ENCODE data around the gene SERPINB12. TPM values are rescaled to one million over a fixed set of nuclear protein-coding genes. Genes with fewer than 3 reads are reported as not detected.

Gene SERPINB12
- total RNA-seq, 1 experiment from 2014 or later: not detected

DNA sequence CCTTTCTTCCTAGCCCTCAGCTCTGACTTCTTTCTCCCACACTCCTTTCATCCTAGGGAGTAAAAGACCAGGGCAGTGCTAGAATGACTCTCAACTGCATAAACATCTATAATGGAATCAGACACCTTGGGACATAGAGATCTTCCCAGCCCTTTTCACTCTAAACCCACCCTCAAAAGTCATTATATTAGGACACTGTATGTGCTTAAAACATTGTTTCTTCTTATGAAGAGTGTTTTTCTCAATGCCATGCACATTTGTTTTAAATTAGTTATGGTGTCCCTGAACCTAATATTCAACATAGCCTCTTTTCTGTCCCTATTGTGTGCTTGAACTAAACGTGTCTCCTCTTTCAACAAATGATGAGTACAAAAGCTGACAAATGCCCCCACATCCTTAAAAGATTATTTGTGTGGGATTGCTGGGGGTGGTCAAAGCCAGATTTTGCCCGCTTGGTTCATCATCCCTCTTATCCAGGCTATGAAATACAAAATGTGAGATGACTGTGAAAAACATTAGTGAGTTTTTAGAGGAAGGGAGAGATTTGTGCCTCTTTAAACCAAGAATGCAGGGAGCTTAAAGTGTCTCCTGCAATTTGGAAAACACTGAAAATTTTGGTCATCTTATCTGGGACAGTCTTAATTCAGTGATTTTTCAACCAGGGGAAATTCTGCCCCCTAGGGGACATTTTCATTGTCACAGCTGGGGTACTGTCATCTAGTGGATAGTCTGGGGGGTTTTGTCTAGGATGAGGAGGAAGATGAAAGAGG is 36.4 kb upstream of the SERPINB12 start:
- TF ChIP-seq, protein P1, sequence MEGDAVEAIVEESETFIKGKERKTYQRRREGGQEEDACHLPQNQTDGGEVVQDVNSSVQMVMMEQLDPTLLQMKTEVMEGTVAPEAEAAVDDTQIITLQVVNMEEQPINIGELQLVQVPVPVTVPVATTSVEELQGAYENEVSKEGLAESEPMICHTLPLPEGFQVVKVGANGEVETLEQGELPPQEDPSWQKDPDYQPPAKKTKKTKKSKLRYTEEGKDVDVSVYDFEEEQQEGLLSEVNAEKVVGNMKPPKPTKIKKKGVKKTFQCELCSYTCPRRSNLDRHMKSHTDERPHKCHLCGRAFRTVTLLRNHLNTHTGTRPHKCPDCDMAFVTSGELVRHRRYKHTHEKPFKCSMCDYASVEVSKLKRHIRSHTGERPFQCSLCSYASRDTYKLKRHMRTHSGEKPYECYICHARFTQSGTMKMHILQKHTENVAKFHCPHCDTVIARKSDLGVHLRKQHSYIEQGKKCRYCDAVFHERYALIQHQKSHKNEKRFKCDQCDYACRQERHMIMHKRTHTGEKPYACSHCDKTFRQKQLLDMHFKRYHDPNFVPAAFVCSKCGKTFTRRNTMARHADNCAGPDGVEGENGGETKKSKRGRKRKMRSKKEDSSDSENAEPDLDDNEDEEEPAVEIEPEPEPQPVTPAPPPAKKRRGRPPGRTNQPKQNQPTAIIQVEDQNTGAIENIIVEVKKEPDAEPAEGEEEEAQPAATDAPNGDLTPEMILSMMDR (conservative IDR thresholded peaks at IDR 0.05): peak; percentile 80
- TF ChIP-seq EZH2 (IDR thresholded peaks at IDR 0.05; ENCODE audit: low read depth): no peak
- H3K27me3 ChIP-seq (ENCODE audit: insufficient read depth, low read depth): no peaks in the 10 kb centered on the region
- intact Hi-C loops (cut with micrococcal nuclease; ENCODE audit: unreplicated experiment): loop anchor here (5.0 to 10.0 kb wide), 2 partner anchors 171 to 488 kb away; no protein-coding TSS in a partner anchor
- H3K9me3 ChIP-seq (ENCODE audit: insufficient read depth, low read depth): no peaks in the 10 kb centered on the region
- no peaks in the 10 kb centered on the region for H4K20me1 ChIP-seq (ENCODE audit: insufficient read depth)
- peak in 1 of 2 experiments; percentile 25 for DNase-seq
- H3K79me2 ChIP-seq (ENCODE audit: low read depth): no peaks in the 10 kb centered on the region
- H3K36me3 ChIP-seq (ENCODE audit: low read depth): 0 out of 2 replicates have a peak, but pooled peaks cover 7% of the 10 kb centered on the region
- H3K9me2 ChIP-seq (ENCODE audit: insufficient read depth): no peaks in the 10 kb centered on the region
- BruUV-seq (replicated peaks): no TSS peak
- H3F3A ChIP-seq (ENCODE audit: insufficient read depth, low read depth): peaks cover 20% of the 10 kb centered on the region
- CTCF ChIA-PET: interaction anchor here (0.7 kb wide), 1 partner anchor 66 kb away, joined by 3 read pairs; no protein-coding TSS in a partner anchor
- no peak overlapping the region for H2AFZ ChIP-seq
- no peak overlapping the region for H3K27ac ChIP-seq
- H3K4me3 ChIP-seq: no peak overlapping the region
- no peak overlapping the region for H3K4me2 ChIP-seq
- POLR2A ChIA-PET (ENCODE audit: unreplicated experiment): interaction anchor here (0.6 kb wide), 1 partner anchor 51 kb away, joined by 3 read pairs; no protein-coding TSS in a partner anchor
- peaks cover 12% of the 10 kb centered on the region for H3K4me1 ChIP-seq (replicated peaks; ENCODE audit: insufficient read depth)

DNA sequence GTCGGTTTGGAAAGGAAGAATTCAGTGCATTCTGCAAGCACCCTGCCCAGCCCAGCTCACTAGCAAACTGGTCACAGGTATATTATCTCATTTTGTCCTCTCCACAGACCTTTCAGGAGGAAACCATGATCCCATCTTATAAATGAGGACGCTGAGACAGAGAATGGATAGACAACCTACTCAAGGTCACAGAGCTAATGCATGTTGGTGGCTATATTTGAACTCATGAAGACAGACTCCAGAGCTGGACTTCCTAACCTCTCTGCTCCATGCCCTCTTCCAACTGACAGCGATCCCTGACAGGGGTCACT is 35.9 kb upstream of the SERPINB12 start:
- Histone ChIP-seq H3F3A (ENCODE audit: insufficient read depth, low read depth) (peaks cover 20% of the 10 kb centered on the region), H3K36me3 (ENCODE audit: low read depth) (0 out of 2 replicates have a peak, but pooled peaks cover 7% of the 10 kb centered on the region), H3K27ac (no peak overlapping the region), H3K79me2 (ENCODE audit: low read depth) (no peaks in the 10 kb centered on the region), H3K9me2 (ENCODE audit: insufficient read depth) (no peaks in the 10 kb centered on the region), H3K9me3 (ENCODE audit: insufficient read depth, low read depth) (no peaks in the 10 kb centered on the region), H2AFZ (no peak overlapping the region), H3K4me1 (replicated peaks; ENCODE audit: insufficient read depth) (peaks cover 12% of the 10 kb centered on the region), H3K27me3 (ENCODE audit: insufficient read depth, low read depth) (no peaks in the 10 kb centered on the region), H3K4me3 (no peak overlapping the region), H4K20me1 (ENCODE audit: insufficient read depth) (no peaks in the 10 kb centered on the region), H3K4me2 (no peak overlapping the region)
- ChIA-PET POLR2A (ENCODE audit: unreplicated experiment) (interaction anchor here (0.6 kb wide), 1 partner anchor 52 kb away, joined by 3 read pairs; no protein-coding TSS in a partner anchor), CTCF (interaction anchor here (0.5 to 0.7 kb wide), 2 partner anchors 67 kb away, joined by 3 to 6 read pairs; no protein-coding TSS in a partner anchor)
- intact Hi-C loops (cut with micrococcal nuclease; ENCODE audit: unreplicated experiment): loop anchor here (5.0 to 10.0 kb wide), 2 partner anchors 171 to 489 kb away; no protein-coding TSS in a partner anchor
- BruUV-seq (replicated peaks): no TSS peak
- TF ChIP-seq, protein P1 (conservative IDR thresholded peaks at IDR 0.05): peak; percentile 18; the same call in 1 of the 2 replicates
- TF ChIP-seq EZH2 (IDR thresholded peaks at IDR 0.05; ENCODE audit: low read depth): no peak
- DNase-seq: no peak

DNA sequence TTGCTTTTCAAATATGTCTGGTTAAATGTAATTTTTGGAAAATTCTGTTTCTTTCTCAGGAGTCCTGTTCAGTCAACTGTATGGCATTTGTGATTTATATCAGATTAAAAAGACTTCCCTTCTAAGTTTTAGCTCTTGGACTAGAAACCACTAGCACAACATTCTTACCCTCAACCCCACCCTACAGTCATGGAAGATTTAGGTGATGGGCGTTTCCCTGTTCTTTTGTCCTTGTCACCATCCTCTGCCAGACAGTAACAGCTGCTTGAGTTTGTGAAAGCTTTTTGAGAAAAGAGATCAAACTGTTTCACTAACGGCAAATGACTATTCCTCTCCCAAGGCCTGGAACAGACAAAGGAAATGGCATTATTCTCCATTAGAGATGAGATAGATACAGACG is 33.6 kb upstream of the SERPINB12 start:
- Histone ChIP-seq H3K27ac (no peak overlapping the region), H3K36me3 (ENCODE audit: low read depth) (0 out of 2 replicates have a peak, but pooled peaks cover 2% of the 10 kb centered on the region), H3K4me1 (replicated peaks; ENCODE audit: insufficient read depth) (peaks cover 12% of the 10 kb centered on the region), H3K4me2 (no peak overlapping the region), H3K79me2 (ENCODE audit: low read depth) (no peaks in the 10 kb centered on the region), H3K9me3 (ENCODE audit: insufficient read depth, low read depth) (no peaks in the 10 kb centered on the region), H2AFZ (no peak overlapping the region), H3K4me3 (no peak overlapping the region), H4K20me1 (ENCODE audit: insufficient read depth) (no peaks in the 10 kb centered on the region), H3F3A (ENCODE audit: insufficient read depth, low read depth) (peaks cover 20% of the 10 kb centered on the region), H3K9me2 (ENCODE audit: insufficient read depth) (no peaks in the 10 kb centered on the region), H3K27me3 (ENCODE audit: insufficient read depth, low read depth) (no peaks in the 10 kb centered on the region)
- POLR2A ChIA-PET (ENCODE audit: unreplicated experiment): interaction anchor here (0.6 kb wide), 1 partner anchor 780 kb away, joined by 3 read pairs; no protein-coding TSS in a partner anchor
- TF ChIP-seq, protein P1 (conservative IDR thresholded peaks at IDR 0.05): no peak
- TF ChIP-seq EZH2 (IDR thresholded peaks at IDR 0.05; ENCODE audit: low read depth): no peak
- CTCF ChIA-PET: no interaction called here
- no TSS peak for BruUV-seq (replicated peaks)
- intact Hi-C loops (cut with micrococcal nuclease; ENCODE audit: unreplicated experiment): loop anchor here (5.0 to 10.0 kb wide), 2 partner anchors 174 to 491 kb away; no protein-coding TSS in a partner anchor
- peak; percentile 2 to 50 for DNase-seq

All from PC-9 (cell line).